HepG2 (cell line): ENCODE measurements around the gene MYRIP. TPM values are rescaled to one million over a fixed set of nuclear protein-coding genes. Genes with fewer than 3 reads are reported as not detected.

Source experiments
- ATAC-seq: fragments of 200-7000 bp; cut with Tn5 transposase; 3 replicates; pipeline ENCODE4 v1.9.1; 2020; ENCODE audit warnings: mild to moderate bottlenecking, moderate library complexity
- BruUV-seq: library from RNA; stranded (reverse); fragments of 400-500 nt; replicated peaks from 2 replicates; lab custom pipeline; 2021; lab: Mats Ljungman, UMichigan
- CTCF ChIA-PET: fragments of 300-600 bp; formaldehyde crosslinking; extraction: SDS; loops from one replicate; lab custom pipeline; 2021; ENCODE audit warnings: low total read pairs, inconsistent platforms, low intra/inter-chr PET ratio; lab: Yijun Ruan, JAX
- POLR2A ChIA-PET: fragments of 350-600 bp; sonication (Branson Sonifier 250); formaldehyde crosslinking; loops from one replicate; lab custom pipeline; 2020; ENCODE audit warnings: antibody characterized with exemption, inconsistent platforms; lab: Yijun Ruan, JAX
- DNase-seq: peaks from one replicate; pipeline ENCODE4 v3.0.0-alpha.2; 2015; ENCODE audit warnings: low spot score
- FAIRE-seq: peaks from 3 replicates; lab custom pipeline; 2011; peaks lifted over from hg19 to GRCh38; lab: Jason Lieb, UNC
- H2AFZ ChIP-seq: one replicate; pipeline ENCODE4 v1.6.1; 2011; ENCODE audit warnings: low read length, inconsistent platforms
- H3K27ac ChIP-seq: fragments of 300-600 bp; 3 replicates; pipeline ENCODE4 v1.8.0; 2011; ENCODE audit warnings: mixed run types, mild to moderate bottlenecking, mixed read lengths, low read length, inconsistent platforms; ENCODE audit not compliant: insufficient read depth; ENCODE audit errors: extremely low read length
- H3K27me3 ChIP-seq, 2 experiments: fragments of 200-600 bp in 1 of 2; 2 replicates in 1 of 2; 3 replicates in 1 of 2; pipeline versions ENCODE4 v1.6.0 to v1.8.0; 2011; ENCODE audit warnings: low read length in 2 of 2, mild to moderate bottlenecking in 2 of 2, moderate library complexity in 2 of 2, inconsistent platforms in 1 of 2; ENCODE audit not compliant: insufficient read depth in 2 of 2, control insufficient read depth in 1 of 2
- H3K36me3 ChIP-seq, 2 experiments: fragments of 200-600 bp in 1 of 2; replicated peaks in 1 of 2; 2 replicates in 1 of 2; 3 replicates in 1 of 2; pipeline versions ENCODE4 v1.5.1 to v1.8.0; 2011; ENCODE audit warnings: low read length in 2 of 2, inconsistent platforms in 1 of 2; ENCODE audit not compliant: insufficient read depth in 2 of 2, control insufficient read depth in 1 of 2
- H3K4me1 ChIP-seq: 2 replicates; pipeline ENCODE4 v1.5.1; 2012; ENCODE audit warnings: low read length, inconsistent platforms; ENCODE audit not compliant: insufficient read depth
- H3K4me2 ChIP-seq: 2 replicates; pipeline ENCODE4 v1.6.0; 2011; ENCODE audit warnings: low read depth, low read length, inconsistent platforms
- H3K4me3 ChIP-seq, 3 experiments: fragments of 200-600 bp in 1 of 3; sonication (generic), shearing (Covaris generic) in 1 of 3; replicated peaks in 1 of 3; 2 replicates each; pipeline ENCODE4 v1.5.1; 2011 to 2016; ENCODE audit warnings: low read length in 3 of 3, inconsistent platforms in 2 of 3, low read depth in 2 of 3, mild to moderate bottlenecking in 2 of 3, control low read depth in 1 of 3, mixed read lengths in 1 of 3; ENCODE audit not compliant: insufficient read depth in 1 of 3
- H3K79me2 ChIP-seq: one replicate; pipeline ENCODE4 v1.6.1; 2011; ENCODE audit warnings: low read length, inconsistent platforms; ENCODE audit not compliant: insufficient read depth
- H3K9ac ChIP-seq: 2 replicates; pipeline ENCODE4 v1.6.0; 2011; ENCODE audit warnings: mild to moderate bottlenecking, low read depth, low read length, inconsistent platforms; ENCODE audit not compliant: insufficient read depth
- H3K9me3 ChIP-seq: 2 replicates; pipeline ENCODE4 v1.5.1; 2012; ENCODE audit warnings: mild to moderate bottlenecking, low read length
- H4K20me1 ChIP-seq: 2 replicates; pipeline ENCODE4 v1.6.0; 2011; ENCODE audit warnings: inconsistent platforms, mild to moderate bottlenecking, low read length, moderate library complexity; ENCODE audit not compliant: insufficient read depth
- CEBPZ ChIP-seq: IDR thresholded peaks from 2 replicates; pipeline ENCODE4 v1.6.1; 2012; ENCODE audit warnings: low read length, improper control_type of control experiment
- DMAP1 ChIP-seq: IDR thresholded peaks from 2 replicates; pipeline ENCODE4 v1.6.1; 2016
- ELF1 ChIP-seq: sonication (generic); formaldehyde crosslinking; IDR thresholded peaks from 2 replicates; pipeline ENCODE4 v1.4.0; 2020; ENCODE audit warnings: missing genetic modification reagents
- FOXA3 ChIP-seq: IDR thresholded peaks from 2 replicates; pipeline ENCODE4 v1.6.1; 2016; ENCODE audit warnings: missing genetic modification reagents, missing compliant biosample characterization
- MBD4 ChIP-seq: IDR thresholded peaks from 2 replicates; pipeline ENCODE4 v1.6.1; 2012; ENCODE audit warnings: low read length, inconsistent platforms, borderline replicate concordance
- PBX2 ChIP-seq: IDR thresholded peaks from 2 replicates; pipeline ENCODE4 v1.6.1; 2016; ENCODE audit warnings: control low read depth
- RBM39 ChIP-seq: fragments of 200-400 bp; formaldehyde crosslinking; IDR thresholded peaks from one replicate; pipeline ENCODE4 v1.6.1; 2018; ENCODE audit warnings: antibody characterized with exemption, mild to moderate bottlenecking, low read depth, low read length; ENCODE audit not compliant: poor library complexity, severe bottlenecking
- SMC3 ChIP-seq: IDR thresholded peaks from 2 replicates; pipeline ENCODE4 v1.6.1; 2011; ENCODE audit warnings: low read length, improper control_type of control experiment
- TIGD3 ChIP-seq: sonication (generic); formaldehyde crosslinking; IDR thresholded peaks from 2 replicates; pipeline ENCODE4 v1.5.1; 2020; ENCODE audit warnings: mild to moderate bottlenecking, missing genetic modification reagents, borderline replicate concordance
- YEATS2 ChIP-seq: sonication (generic); formaldehyde crosslinking; IDR thresholded peaks from 2 replicates; pipeline ENCODE4 v1.4.0; 2020; ENCODE audit warnings: missing genetic modification reagents, borderline replicate concordance
- ZBTB10 ChIP-seq: sonication (generic); formaldehyde crosslinking; IDR thresholded peaks from 2 replicates; pipeline ENCODE4 v1.4.0; 2020; ENCODE audit warnings: missing genetic modification reagents, borderline replicate concordance
- ZNF207 ChIP-seq: fragments of 450-650 bp; IDR thresholded peaks from 2 replicates; pipeline ENCODE4 v1.6.1; 2016; ENCODE audit warnings: antibody characterized with exemption, borderline replicate concordance
- ZNF329 ChIP-seq: sonication (generic); formaldehyde crosslinking; IDR thresholded peaks from 2 replicates; pipeline ENCODE4 v1.9.0; 2021; ENCODE audit warnings: low read depth, mild to moderate bottlenecking, missing genetic modification reagents
- ZNF354B ChIP-seq: sonication (generic); formaldehyde crosslinking; IDR thresholded peaks from 2 replicates; pipeline ENCODE4 v1.8.0; 2022; ENCODE audit warnings: mild to moderate bottlenecking, missing genetic modification reagents
- ZNF362 ChIP-seq: sonication (generic); formaldehyde crosslinking; IDR thresholded peaks from 2 replicates; pipeline ENCODE4 v1.4.0; 2020; ENCODE audit warnings: missing genetic modification reagents, mild to moderate bottlenecking, borderline replicate concordance
- ZNF761 ChIP-seq: sonication (generic); formaldehyde crosslinking; conservative IDR thresholded peaks from 2 replicates; pipeline ENCODE4 v1.4.0; 2020; ENCODE audit warnings: mild to moderate bottlenecking, missing genetic modification reagents
- in situ Hi-C: cut with HindIII; loops from 2 replicates; pipeline ENCODE4 v1.10.0; 2017; ENCODE audit warnings: low pct_unique_long_range_greater_than_20kb; ENCODE audit not compliant: extremely low pct_ligation_motif_present
- intact Hi-C: fragments of 100-400 bp; cut with micrococcal nuclease; formaldehyde crosslinking; loops from one replicate; pipeline ENCODE4 v1.10.0; 2022; ENCODE audit not compliant: unreplicated experiment
- polyA plus RNA-seq, 8 experiments: library from polyadenylated mRNA; depleted of rRNA in 3 of 8; stranded (reverse) in 7 of 8; unstranded in 1 of 8; fragments of >200 nt; fragmentation: Illumina TruSeq in 4 of 8; extraction: Trizol in 4 of 8; gene quantifications; 2 replicates each; pipeline versions ENCODE4 v1.2.1 to v1.2.3, GENCODE V29; 2011 to 2016; ENCODE audit warnings: low read depth in 4 of 8, missing spikeins in 1 of 8, mixed read lengths in 1 of 8; ENCODE audit not compliant: insufficient read depth in 1 of 8
- total RNA-seq, 5 experiments: library from RNA; depleted of rRNA; stranded (reverse); fragments of >200 nt; fragmentation: Illumina TruSeq; extraction: Trizol; gene quantifications; 2 replicates each; pipeline ENCODE4 v1.2.3, GENCODE V29; 2016; ENCODE audit warnings: low read depth in 1 of 5

The MYRIP gene
- total and polyA plus RNA-seq, 2 of the 13 experiments (the other 11 are each of a cell fraction or from before 2014, with no cell fraction given), result 0.64 to 0.84 TPM

- BruUV-seq, result no TSS peak
- no peak for ATAC-seq
- H3K36me3 ChIP-seq, result no peaks in the 10 kb centered on the region
- no peak for DNase-seq
- in situ Hi-C loops (no loop called here), intact Hi-C loops (no loop called here)
- no peaks in the 10 kb centered on the region for H3K79me2 ChIP-seq
- no peaks in the 10 kb centered on the region for H3K4me1 ChIP-seq
- FAIRE-seq, result no peak
- H3K9ac ChIP-seq, result no peak overlapping the region
- no peaks in the 10 kb centered on the region for H3K27me3 ChIP-seq
- ChIA-PET POLR2A (no interaction called here), CTCF (no interaction called here)
- H4K20me1 ChIP-seq, result no peaks in the 10 kb centered on the region
- H3K27ac ChIP-seq, result no peak overlapping the region
- H3K9me3 ChIP-seq, result no peaks in the 10 kb centered on the region
- H2AFZ ChIP-seq, result no peak overlapping the region
- no peak overlapping the region for H3K4me3 ChIP-seq
- H3K4me2 ChIP-seq, result no peak overlapping the region
- no peak for TF ChIP-seq MBD4
- no peak for TF ChIP-seq ZNF354B (CRISPR knock-in tag)
- no peak for TF ChIP-seq SMC3
- TF ChIP-seq PBX2 (CRISPR knock-in tag), result no peak
- no peak for TF ChIP-seq CEBPZ
- no peak for TF ChIP-seq TIGD3 (CRISPR knock-in tag)
- TF ChIP-seq FOXA3 (CRISPR knock-in tag), result no peak
- TF ChIP-seq ZNF329 (CRISPR knock-in tag), result no peak
- no peak for TF ChIP-seq ZBTB10
- no peak for TF ChIP-seq DMAP1 (CRISPR knock-in tag)
- TF ChIP-seq ZNF207, result no peak
- no peak for TF ChIP-seq ZNF761
- no peak for TF ChIP-seq YEATS2 (CRISPR knock-in tag)
- TF ChIP-seq ELF1 (CRISPR knock-in tag), result no peak
- TF ChIP-seq ZNF362 (CRISPR knock-in tag), result no peak
- TF ChIP-seq RBM39, result no peak
Measured at GRCh38 chr3:39848365-39848764, 39.0 kb downstream of the MYRIP start.
